Measurements from ENCODE around the gene GPC6.
"Not testable (repeated sequence)": the region's sequence is repeated elsewhere in the genome, so short reads cannot be mapped to it uniquely, and the experiment has no call there.

GPC6 gene

DNA sequence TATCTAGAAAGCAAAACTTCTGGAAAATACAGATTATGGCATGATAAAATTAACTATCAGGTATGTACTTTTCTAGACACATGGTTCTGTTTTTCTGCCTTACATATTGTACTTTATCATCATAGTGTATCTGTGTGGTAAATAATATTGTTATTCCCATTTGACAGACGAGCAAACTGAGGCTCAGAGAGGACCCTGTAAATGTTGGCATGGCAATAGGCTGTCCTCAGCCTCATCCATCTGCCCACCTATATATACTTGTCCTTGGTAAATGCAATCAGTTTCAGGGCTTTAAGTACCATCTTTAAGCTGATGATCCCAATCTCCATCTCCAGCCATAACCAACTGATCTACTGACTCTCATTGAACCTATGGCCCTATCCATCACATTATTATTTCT, 1074.9 kb downstream of the GPC6 start:
- no peak for DNase-seq (ENCODE audit: low read depth)

DNA sequence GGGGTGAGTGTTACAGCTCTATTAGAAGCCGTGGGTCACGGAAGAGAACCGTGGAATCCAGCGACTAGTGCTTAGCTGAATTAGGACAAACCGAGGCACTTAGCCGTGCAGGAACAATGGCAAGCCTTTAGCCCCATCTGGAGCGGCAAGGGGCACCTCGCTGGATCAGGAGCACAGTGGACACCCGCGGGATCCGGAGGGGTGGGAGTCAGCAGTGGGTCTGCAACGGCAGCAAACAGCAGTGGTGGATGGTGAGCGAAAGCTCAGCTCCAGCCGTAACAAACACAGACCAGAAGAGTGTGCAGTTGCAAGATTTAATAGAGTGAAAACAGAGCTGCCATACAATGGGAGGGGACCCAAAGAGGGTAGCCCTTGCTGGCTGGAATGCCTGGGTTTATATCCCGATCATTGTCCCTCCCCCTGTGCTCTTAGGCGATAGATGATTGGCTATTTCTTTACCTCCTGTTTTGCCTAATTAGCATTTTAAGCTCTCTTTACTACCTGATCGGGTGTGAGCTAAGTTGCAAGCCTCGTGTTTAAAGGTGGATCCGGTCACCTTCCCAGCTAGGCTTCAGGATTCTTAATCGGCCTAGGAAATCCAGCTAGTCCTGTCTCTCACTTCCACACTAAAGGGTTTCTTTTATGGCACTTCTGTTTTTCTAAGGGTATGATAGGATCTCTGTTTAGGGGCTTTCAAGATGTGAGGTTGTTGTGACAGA, 1076.4 kb downstream of the GPC6 start:
- DNase-seq (ENCODE audit: low read depth) = not testable (repeated sequence)

- no peak for DNase-seq (ENCODE audit: low read depth)
These were observed 1077.1 kb downstream of the GPC6 start for GRCh38 chr13:94303644-94304174.

GRCh38 chr13:94305033-94305432, 1078.4 kb downstream of the GPC6 start:
- DNase-seq (ENCODE audit: low read depth) = no peak

- DNase-seq (ENCODE audit: low read depth) = peak; percentile 95
These were observed 1078.9 kb downstream of the GPC6 start for GRCh38 chr13:94305463-94305862.

DNA sequence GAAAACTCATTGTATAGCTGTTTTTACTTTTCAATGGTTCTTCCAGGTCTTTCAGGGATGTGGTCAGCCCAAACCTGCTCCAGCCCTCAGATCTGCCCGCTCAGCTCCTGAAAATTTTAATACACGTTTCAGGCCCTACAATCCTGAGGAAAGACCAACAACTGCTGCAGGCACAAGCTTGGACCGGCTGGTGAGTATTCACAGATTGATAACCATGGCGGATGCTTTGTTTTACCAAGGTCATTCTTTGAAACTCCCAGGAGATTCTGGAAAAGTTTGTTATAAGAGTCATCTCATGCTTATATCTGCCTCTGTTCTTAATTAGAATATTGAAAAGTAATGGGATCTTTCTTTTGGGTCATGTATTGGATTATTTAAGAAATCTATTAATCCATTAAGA, 1079.3 kb downstream of the GPC6 start:
- peak; percentile 60 for DNase-seq (ENCODE audit: low read depth)

DNA sequence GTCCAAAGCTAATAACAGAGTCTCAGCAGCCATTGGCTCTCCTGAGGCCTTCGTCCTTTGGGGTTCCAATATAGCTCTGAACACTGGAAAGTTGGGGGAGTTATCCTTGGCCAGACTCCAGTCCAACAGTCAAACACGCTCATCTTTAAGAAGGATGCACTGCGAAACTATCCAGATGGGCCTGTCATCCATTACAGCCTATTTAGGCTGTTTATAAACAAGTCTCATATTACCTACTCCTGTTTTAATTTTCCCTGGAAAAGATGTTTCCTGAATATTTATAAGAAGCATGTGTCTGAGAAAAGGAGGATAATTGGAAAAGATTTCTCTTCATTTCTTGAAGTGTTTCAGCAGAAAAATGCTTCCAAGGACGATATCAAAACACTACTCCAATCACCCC, 1082.2 kb downstream of the GPC6 start:
- DNase-seq (ENCODE audit: low read depth) = no peak

- DNase-seq (ENCODE audit: low read depth) = no peak
These were observed 1083.0 kb downstream of the GPC6 start for GRCh38 chr13:94309576-94309975.

- peak; percentile 95 for DNase-seq (ENCODE audit: low read depth)
These were observed 1083.6 kb downstream of the GPC6 start for GRCh38 chr13:94309997-94310855.

- peak; percentile 32 for DNase-seq (ENCODE audit: low read depth)
These were observed 1085.3 kb downstream of the GPC6 start for GRCh38 chr13:94311893-94312292.

- DNase-seq (ENCODE audit: low read depth) = no peak
These were observed 1086.1 kb downstream of the GPC6 start for GRCh38 chr13:94312511-94313216.

DNA sequence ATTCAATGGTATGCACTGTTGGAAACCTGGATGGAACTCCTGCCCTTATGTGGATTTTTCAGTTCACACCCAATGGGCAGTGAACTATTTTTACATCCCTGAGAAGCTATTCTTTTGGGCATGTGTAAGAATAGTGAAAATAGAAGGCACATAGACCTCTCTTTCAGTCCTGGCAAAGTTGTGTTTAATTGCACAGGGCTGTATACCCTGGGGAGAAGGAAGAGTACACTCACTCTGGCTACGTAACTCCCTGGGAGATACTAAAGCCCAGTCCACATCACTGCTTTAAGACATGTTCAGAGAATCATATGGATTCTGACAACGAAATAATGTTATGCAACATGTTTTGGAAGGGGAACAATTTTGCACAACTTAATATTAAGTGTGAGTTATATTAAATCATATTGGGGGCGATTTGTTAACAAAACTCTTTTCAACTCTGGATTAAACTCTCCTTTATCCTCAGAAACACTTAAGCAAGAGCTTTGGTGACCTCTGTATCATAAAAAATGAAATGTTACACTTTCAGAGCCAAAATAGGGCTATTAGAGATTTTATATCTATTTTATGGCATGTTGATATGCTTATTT, 1086.8 kb downstream of the GPC6 start:
- DNase-seq (ENCODE audit: low read depth) = no peak

GRCh38 chr13:94313926-94314325, 1087.3 kb downstream of the GPC6 start:
- no peak for DNase-seq (ENCODE audit: low read depth)

DNA sequence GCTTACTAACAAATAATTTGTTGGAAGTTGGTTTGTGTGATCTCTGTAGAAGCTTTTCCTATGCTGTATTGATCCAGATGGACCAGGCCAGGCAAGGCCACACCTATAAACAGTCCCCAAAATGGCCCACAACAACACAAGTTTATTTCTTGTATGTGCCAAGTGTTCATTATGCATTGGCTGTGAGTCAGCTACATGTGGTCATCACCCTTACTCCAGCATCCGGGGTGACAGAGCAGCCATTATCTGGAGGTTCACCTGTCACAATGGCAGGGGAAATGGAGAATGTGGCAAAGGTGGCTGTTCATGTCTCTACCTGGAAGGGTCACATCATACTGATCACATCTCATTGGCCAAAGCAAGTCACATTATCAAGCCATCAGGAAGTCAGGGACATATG, 1088.6 kb downstream of the GPC6 start:
- DNase-seq (ENCODE audit: low read depth) = no peak

- peak; percentile 57 for DNase-seq (ENCODE audit: low read depth)
These were observed 1090.5 kb downstream of the GPC6 start for GRCh38 chr13:94317063-94317491.

DNA sequence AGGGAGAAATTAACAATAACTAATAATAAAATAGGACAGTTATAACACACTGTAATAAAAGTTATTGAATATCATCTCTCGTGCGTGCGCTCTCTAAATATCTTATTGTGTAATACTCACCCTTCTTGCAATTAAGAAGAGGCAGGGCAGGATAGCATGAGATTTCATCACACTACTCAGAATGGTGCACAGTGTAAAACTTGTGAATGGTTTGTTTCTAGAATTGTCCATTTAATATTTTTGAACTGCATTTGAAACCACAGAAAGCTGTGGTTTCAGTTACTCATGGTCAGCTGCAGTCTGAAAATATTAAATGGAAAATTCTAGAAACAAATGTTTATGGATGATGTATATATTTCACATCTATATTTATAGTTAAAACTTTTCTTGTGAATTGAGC, 1091.8 kb downstream of the GPC6 start:
- DNase-seq (ENCODE audit: low read depth) = peak; percentile 78

GRCh38 chr13:94319501-94319900, 1092.9 kb downstream of the GPC6 start:
- no peak for DNase-seq (ENCODE audit: low read depth)

DNA sequence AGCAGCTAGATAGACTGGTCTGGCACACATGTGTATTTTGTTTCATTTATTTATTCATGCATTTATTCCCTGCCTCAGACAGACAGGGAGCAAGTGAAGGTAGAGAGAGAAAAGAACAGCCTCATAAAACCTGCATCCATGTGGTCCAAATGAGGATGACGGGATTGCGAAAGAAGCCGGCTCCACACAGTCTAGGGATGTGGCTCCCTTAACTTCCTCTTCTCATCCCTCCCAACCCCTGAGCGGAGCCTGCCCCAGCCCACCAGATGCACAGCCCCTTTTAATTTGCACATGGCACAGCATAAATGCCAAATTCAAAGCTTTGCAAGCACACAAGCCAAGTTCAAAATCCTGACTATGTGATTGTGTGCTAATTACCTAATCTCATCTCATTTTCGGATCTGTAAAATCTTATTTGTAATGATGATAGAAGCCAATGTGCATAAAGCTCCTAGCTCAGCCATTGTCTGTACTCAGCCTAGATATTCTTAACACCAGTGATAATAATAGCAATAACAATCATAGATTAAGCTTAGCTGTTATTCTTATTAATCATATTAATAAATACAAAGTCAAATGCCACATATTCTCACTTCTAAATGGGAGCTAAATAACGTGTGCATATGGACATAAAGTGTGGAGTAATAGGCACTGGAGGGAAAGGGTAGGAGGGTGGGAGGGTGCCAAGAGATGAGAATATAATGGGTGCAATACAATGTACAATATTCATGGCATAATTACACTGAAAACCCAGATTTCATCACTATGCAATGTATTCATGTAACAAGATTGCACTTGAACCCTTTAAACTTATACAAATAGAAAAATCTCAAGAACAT, 1096.5 kb downstream of the GPC6 start:
- DNase-seq (ENCODE audit: low read depth) = no peak

- DNase-seq (ENCODE audit: low read depth) = no peak
These were observed 1097.5 kb downstream of the GPC6 start for GRCh38 chr13:94323764-94324758.
